Muscle layer of duodenum (tissue), 2 donors: Measurements from ENCODE around the gene TUG1.

ENCODE experiments used
- H3K27ac ChIP-seq: one replicate; pipeline ENCODE4 v1.7.0; 2013; ENCODE audit warnings: mild to moderate bottlenecking, low read length
- H3K27me3 ChIP-seq: one replicate; pipeline ENCODE4 v1.7.0; 2013; ENCODE audit warnings: low read depth, mild to moderate bottlenecking, control low read depth, low read length
- H3K36me3 ChIP-seq, 2 donors: one replicate each; pipeline ENCODE4 v1.7.0; 2013; ENCODE audit warnings: low read length in 2 of 2, control low read depth in 1 of 2, mild to moderate bottlenecking in 1 of 2; ENCODE audit not compliant: insufficient read depth in 2 of 2, control insufficient read depth in 1 of 2
- H3K4me1 ChIP-seq, 2 donors: one replicate each; pipeline ENCODE4 v1.7.0; 2013; ENCODE audit warnings: low read length in 2 of 2, mild to moderate bottlenecking in 2 of 2, control low read depth in 1 of 2, moderate library complexity in 1 of 2; ENCODE audit not compliant: insufficient read depth in 2 of 2, control insufficient read depth in 1 of 2
- H3K4me3 ChIP-seq, 2 donors: one replicate each; pipeline ENCODE4 v1.7.0; 2013; ENCODE audit warnings: low read length in 2 of 2, low read depth in 1 of 2, mild to moderate bottlenecking in 1 of 2
- H3K9me3 ChIP-seq, 2 donors: one replicate each; pipeline ENCODE4 v1.7.0; 2013; ENCODE audit warnings: low read length in 2 of 2, control low read depth in 1 of 2, mild to moderate bottlenecking in 1 of 2; ENCODE audit not compliant: control insufficient read depth in 1 of 2
- donor health status: healthy.

Gene TUG1

GRCh38 chr22:30979932-30980331 is 10.9 kb downstream of the TUG1 start:
- no peaks in the 10 kb centered on the region for H3K27me3 ChIP-seq
- peaks cover 7 to 8% of the 10 kb centered on the region in 2 donors for H3K36me3 ChIP-seq
- H3K9me3 ChIP-seq, result peaks cover 29 to 38% of the 10 kb centered on the region in 2 donors
- no peak overlapping the region for H3K27ac ChIP-seq
- H3K4me1 ChIP-seq, result no peaks in the 10 kb centered on the region
- H3K4me3 ChIP-seq, result no peak overlapping the region

- peaks cover 15 to 30% of the 10 kb centered on the region in 2 donors for H3K9me3 ChIP-seq
- no peak overlapping the region for H3K27ac ChIP-seq
These were observed 13.4 kb downstream of the TUG1 start for GRCh38 chr22:30982512-30982911.

GRCh38 chr22:30984317-30984716 is 15.3 kb downstream of the TUG1 start:
- Histone ChIP-seq H3K4me3 (no peak overlapping the region), H3K27ac (no peak overlapping the region), H3K36me3 (no peaks in the 10 kb centered on the region), H3K9me3 (peaks cover 6 to 23% of the 10 kb centered on the region in 2 donors), H3K4me1 (no peaks in the 10 kb centered on the region), H3K27me3 (no peaks in the 10 kb centered on the region)

More at GRCh38 chr22:30982512-30982911, 13.4 kb downstream of the TUG1 start:
- no peaks in the 10 kb centered on the region for H3K4me1 ChIP-seq
- H3K36me3 ChIP-seq, result no peaks in the 10 kb centered on the region
- H3K4me3 ChIP-seq, result no peak overlapping the region
- no peaks in the 10 kb centered on the region for H3K27me3 ChIP-seq

- peaks cover 6 to 19% of the 10 kb centered on the region in 2 donors for H3K9me3 ChIP-seq
- H3K36me3 ChIP-seq, result no peaks in the 10 kb centered on the region
- no peaks in the 10 kb centered on the region for H3K27me3 ChIP-seq
- H3K27ac ChIP-seq, result no peak overlapping the region
- no peaks in the 10 kb centered on the region for H3K4me1 ChIP-seq
- no peak overlapping the region for H3K4me3 ChIP-seq
These were observed 16.6 kb downstream of the TUG1 start for GRCh38 chr22:30985561-30986208.

GRCh38 chr22:30989474-30989873 is 20.4 kb downstream of the TUG1 start:
- Histone ChIP-seq H3K4me3 (no peak overlapping the region), H3K27me3 (no peaks in the 10 kb centered on the region), H3K9me3 (peaks cover 3 to 13% of the 10 kb centered on the region in 2 donors), H3K4me1 (no peaks in the 10 kb centered on the region), H3K36me3 (no peaks in the 10 kb centered on the region), H3K27ac (no peak overlapping the region)

GRCh38 chr22:30990690-30991089 is 21.6 kb downstream of the TUG1 start:
- no peaks in the 10 kb centered on the region for H3K4me1 ChIP-seq
- H3K4me3 ChIP-seq, result no peak overlapping the region
- H3K9me3 ChIP-seq, result peaks cover 1 to 10% of the 10 kb centered on the region in 2 donors
- H3K27ac ChIP-seq, result no peak overlapping the region
- H3K27me3 ChIP-seq, result no peaks in the 10 kb centered on the region
- H3K36me3 ChIP-seq, result no peaks in the 10 kb centered on the region

- H3K4me1 ChIP-seq, result no peaks in the 10 kb centered on the region
- no peaks in the 10 kb centered on the region for H3K27me3 ChIP-seq
- no peak overlapping the region for H3K27ac ChIP-seq
- H3K4me3 ChIP-seq, result no peak overlapping the region
- peaks cover 0 to 3% of the 10 kb centered on the region in 2 donors for H3K9me3 ChIP-seq
- H3K36me3 ChIP-seq, result no peaks in the 10 kb centered on the region
These were observed 23.5 kb downstream of the TUG1 start for GRCh38 chr22:30992565-30992964.

GRCh38 chr22:30994960-30995359 is 25.9 kb downstream of the TUG1 start:
- H3K27ac ChIP-seq, result no peak overlapping the region
- no peaks in the 10 kb centered on the region for H3K9me3 ChIP-seq
- H3K4me1 ChIP-seq, result no peaks in the 10 kb centered on the region
- no peaks in the 10 kb centered on the region for H3K36me3 ChIP-seq
- no peaks in the 10 kb centered on the region for H3K27me3 ChIP-seq
- no peak overlapping the region for H3K4me3 ChIP-seq

GRCh38 chr22:30996462-30996861 is 27.4 kb downstream of the TUG1 start:
- Histone ChIP-seq H3K27ac (no peak overlapping the region), H3K9me3 (no peaks in the 10 kb centered on the region), H3K4me3 (no peak overlapping the region), H3K27me3 (no peaks in the 10 kb centered on the region), H3K36me3 (no peaks in the 10 kb centered on the region), H3K4me1 (no peaks in the 10 kb centered on the region)

- H3K9me3 ChIP-seq, result no peaks in the 10 kb centered on the region
- no peaks in the 10 kb centered on the region for H3K4me1 ChIP-seq
These were observed 29.3 kb downstream of the TUG1 start for GRCh38 chr22:30998329-30998728.

GRCh38 chr22:31001124-31001770 is 32.2 kb downstream of the TUG1 start:
- no peaks in the 10 kb centered on the region for H3K4me1 ChIP-seq
- peaks cover 5 to 10% of the 10 kb centered on the region in 2 donors for H3K9me3 ChIP-seq
- no peaks in the 10 kb centered on the region for H3K36me3 ChIP-seq
- H3K27ac ChIP-seq, result no peak overlapping the region
- H3K4me3 ChIP-seq, result no peak overlapping the region
- H3K27me3 ChIP-seq, result no peaks in the 10 kb centered on the region

More at GRCh38 chr22:30998329-30998728, 29.3 kb downstream of the TUG1 start:
- H3K27ac ChIP-seq, result no peak overlapping the region
- H3K4me3 ChIP-seq, result no peak overlapping the region
- no peaks in the 10 kb centered on the region for H3K36me3 ChIP-seq
- no peaks in the 10 kb centered on the region for H3K27me3 ChIP-seq
